HUES6 (cell line): ENCODE measurements around the gene NUDCD2.
A peak's percentile ranks its signal among the peaks of the same experiment; 100 is the strongest.

Experiments
- H3K27ac ChIP-seq: 2 replicates; pipeline ENCODE4 v1.7.0; 2013; ENCODE audit warnings: low read depth, mild to moderate bottlenecking, low read length, inconsistent platforms
- H3K27me3 ChIP-seq: 2 replicates; pipeline ENCODE4 v1.6.1; 2013; ENCODE audit warnings: low read length; ENCODE audit not compliant: control insufficient read depth, insufficient read depth
- H3K36me3 ChIP-seq: 2 replicates; pipeline ENCODE4 v1.6.1; 2013; ENCODE audit warnings: low read length; ENCODE audit not compliant: control insufficient read depth, insufficient read depth
- H3K4me1 ChIP-seq: 2 replicates; pipeline ENCODE4 v1.6.1; 2013; ENCODE audit warnings: low read length; ENCODE audit not compliant: control insufficient read depth, insufficient read depth
- H3K4me3 ChIP-seq: 2 replicates; pipeline ENCODE4 v1.5.1; 2013; ENCODE audit warnings: low read depth, low read length
- H3K9ac ChIP-seq: one replicate; pipeline ENCODE4 v1.6.1; 2013; ENCODE audit warnings: mild to moderate bottlenecking, low read length
- H3K9me3 ChIP-seq: 2 replicates; pipeline ENCODE4 v1.6.1; 2013; ENCODE audit warnings: low read depth, low read length; ENCODE audit not compliant: control insufficient read depth, insufficient read depth

Gene NUDCD2

GRCh38 chr5:163502521-163502920 is 42.6 kb upstream of the NUDCD2 start:
- Histone ChIP-seq H3K4me3 (peak overlapping the region; percentile 92), H3K9me3 (no peaks in the 10 kb centered on the region), H3K27me3 (no peaks in the 10 kb centered on the region), H3K36me3 (no peaks in the 10 kb centered on the region), H3K27ac (peak overlapping the region; percentile 97), H3K9ac (peak overlapping the region; percentile 90), H3K4me1 (peaks cover 12% of the 10 kb centered on the region)

- H3K9me3 ChIP-seq: no peaks in the 10 kb centered on the region
- no peak overlapping the region for H3K4me3 ChIP-seq
- no peaks in the 10 kb centered on the region for H3K36me3 ChIP-seq
- no peak overlapping the region for H3K9ac ChIP-seq
- H3K4me1 ChIP-seq: peaks cover 10% of the 10 kb centered on the region
- no peaks in the 10 kb centered on the region for H3K27me3 ChIP-seq
- no peak overlapping the region for H3K27ac ChIP-seq
Observed at GRCh38 chr5:163498886-163499285, 39.0 kb upstream of the NUDCD2 start.

- no peak overlapping the region for H3K9ac ChIP-seq
- no peak overlapping the region for H3K4me3 ChIP-seq
- peaks cover 6% of the 10 kb centered on the region for H3K36me3 ChIP-seq
- H3K27ac ChIP-seq: no peak overlapping the region
- no peaks in the 10 kb centered on the region for H3K27me3 ChIP-seq
- H3K4me1 ChIP-seq: peaks cover 4% of the 10 kb centered on the region
- H3K9me3 ChIP-seq: no peaks in the 10 kb centered on the region
Observed at GRCh38 chr5:163497315-163497714, 37.4 kb upstream of the NUDCD2 start.

- Histone ChIP-seq H3K27ac (no peak overlapping the region), H3K27me3 (no peaks in the 10 kb centered on the region), H3K9ac (no peak overlapping the region), H3K4me1 (no peaks in the 10 kb centered on the region), H3K9me3 (no peaks in the 10 kb centered on the region), H3K36me3 (peaks cover 13% of the 10 kb centered on the region), H3K4me3 (no peak overlapping the region)
Observed at GRCh38 chr5:163496286-163496685, 36.4 kb upstream of the NUDCD2 start.

GRCh38 chr5:163489745-163490075 is 29.8 kb upstream of the NUDCD2 start:
- H3K4me1 ChIP-seq: peaks cover 8% of the 10 kb centered on the region
- H3K36me3 ChIP-seq: peaks cover 74% of the 10 kb centered on the region
- peaks cover 8% of the 10 kb centered on the region for H3K9me3 ChIP-seq
- no peak overlapping the region for H3K9ac ChIP-seq
- H3K27ac ChIP-seq: no peak overlapping the region
- H3K4me3 ChIP-seq: no peak overlapping the region
- no peaks in the 10 kb centered on the region for H3K27me3 ChIP-seq

GRCh38 chr5:163489055-163489744 is 29.3 kb upstream of the NUDCD2 start:
- H3K36me3 ChIP-seq: peaks cover 80% of the 10 kb centered on the region
- peaks cover 8% of the 10 kb centered on the region for H3K9me3 ChIP-seq

GRCh38 chr5:163478982-163479271 is 19.0 kb upstream of the NUDCD2 start:
- no peaks in the 10 kb centered on the region for H3K4me1 ChIP-seq
- no peaks in the 10 kb centered on the region for H3K27me3 ChIP-seq
- H3K27ac ChIP-seq: no peak overlapping the region
- H3K9ac ChIP-seq: no peak overlapping the region
- peaks cover 98% of the 10 kb centered on the region for H3K36me3 ChIP-seq
- no peaks in the 10 kb centered on the region for H3K9me3 ChIP-seq
- H3K4me3 ChIP-seq: no peak overlapping the region

More at GRCh38 chr5:163489055-163489744, 29.3 kb upstream of the NUDCD2 start:
- Histone ChIP-seq H3K4me3 (no peak overlapping the region), H3K4me1 (peaks cover 8% of the 10 kb centered on the region), H3K9ac (no peak overlapping the region), H3K27me3 (no peaks in the 10 kb centered on the region), H3K27ac (no peak overlapping the region)

- H3K4me3 ChIP-seq: no peak overlapping the region
- no peaks in the 10 kb centered on the region for H3K9me3 ChIP-seq
- no peaks in the 10 kb centered on the region for H3K27me3 ChIP-seq
- H3K9ac ChIP-seq: no peak overlapping the region
- H3K36me3 ChIP-seq: peaks cover 98% of the 10 kb centered on the region
- H3K27ac ChIP-seq: no peak overlapping the region
- no peaks in the 10 kb centered on the region for H3K4me1 ChIP-seq
Observed at GRCh38 chr5:163478126-163478981, 18.5 kb upstream of the NUDCD2 start.

GRCh38 chr5:163475411-163475810 is 15.5 kb upstream of the NUDCD2 start:
- Histone ChIP-seq H3K27me3 (no peaks in the 10 kb centered on the region), H3K27ac (no peak overlapping the region), H3K9ac (no peak overlapping the region), H3K9me3 (no peaks in the 10 kb centered on the region), H3K36me3 (peaks cover 99% of the 10 kb centered on the region), H3K4me3 (no peak overlapping the region), H3K4me1 (no peaks in the 10 kb centered on the region)

GRCh38 chr5:163473635-163474243 is 13.8 kb upstream of the NUDCD2 start:
- no peaks in the 10 kb centered on the region for H3K27me3 ChIP-seq
- no peaks in the 10 kb centered on the region for H3K4me1 ChIP-seq
- H3K36me3 ChIP-seq: peaks cover 98% of the 10 kb centered on the region
- H3K4me3 ChIP-seq: no peak overlapping the region
- no peak overlapping the region for H3K27ac ChIP-seq
- no peak overlapping the region for H3K9ac ChIP-seq
- H3K9me3 ChIP-seq: no peaks in the 10 kb centered on the region

- no peaks in the 10 kb centered on the region for H3K27me3 ChIP-seq
- H3K9me3 ChIP-seq: no peaks in the 10 kb centered on the region
- H3K36me3 ChIP-seq: peaks cover 79% of the 10 kb centered on the region
- no peak overlapping the region for H3K9ac ChIP-seq
- no peaks in the 10 kb centered on the region for H3K4me1 ChIP-seq
- H3K27ac ChIP-seq: no peak overlapping the region
- no peak overlapping the region for H3K4me3 ChIP-seq
Observed at GRCh38 chr5:163467682-163468081, 7.8 kb upstream of the NUDCD2 start.
